Transverse colon (tissue), 4 donors: ENCODE results near the gene ERF. TPM values are rescaled to one million over a fixed set of nuclear protein-coding genes. Genes with fewer than 3 reads are reported as not detected.
A peak's percentile ranks its signal among the peaks of the same experiment; 100 is the strongest.
"Not testable (repeated sequence)": the region's sequence is repeated elsewhere in the genome, so short reads cannot be mapped to it uniquely, and the experiment has no call there.

Source experiments
- DNase-seq: peaks from one replicate; pipeline ENCODE4 v3.0.0-alpha.2; 2019
- H3K27ac ChIP-seq, 4 donors: fragments of 200-600 bp; sonication (generic); 2 replicates each; pipeline ENCODE4 v1.5.1; 2016 to 2018; ENCODE audit warnings: inconsistent platforms in 4 of 4
- H3K27me3 ChIP-seq: fragments of 200-600 bp; sonication (generic); 2 replicates; pipeline ENCODE4 v1.5.1; 2017; ENCODE audit warnings: inconsistent platforms
- H3K36me3 ChIP-seq, 4 donors: fragments of 200-600 bp; sonication (generic); 2 replicates each; pipeline ENCODE4 v1.5.1; 2017 to 2019; ENCODE audit warnings: inconsistent platforms in 4 of 4
- H3K4me1 ChIP-seq, 4 donors: fragments of 200-600 bp; sonication (generic); 2 replicates each; pipeline ENCODE4 v1.5.1; 2017 to 2020; ENCODE audit warnings: inconsistent platforms in 4 of 4
- H3K4me3 ChIP-seq, 4 donors: fragments of 200-600 bp; sonication (generic); 1 replicate in 1 of 4; 2 replicates in 3 of 4; pipeline versions ENCODE4 v1.5.1 to v1.6.1; 2017 to 2019; ENCODE audit warnings: inconsistent platforms in 4 of 4
- H3K9me3 ChIP-seq, 2 donors: fragments of 200-600 bp; sonication (generic); 2 replicates each; pipeline ENCODE4 v1.5.1; 2017 to 2019; ENCODE audit warnings: inconsistent platforms in 2 of 2
- EP300 ChIP-seq: sonication (generic); formaldehyde crosslinking; IDR thresholded peaks from one replicate; pipeline ENCODE4 v1.6.1; 2017; ENCODE audit warnings: antibody characterized with exemption, low read depth
- POLR2A ChIP-seq: fragments of 450-650 bp; IDR thresholded peaks from one replicate; pipeline ENCODE4 v1.6.1; 2016; ENCODE audit warnings: antibody characterized with exemption, mild to moderate bottlenecking, moderate library complexity
- POLR2AphosphoS5 ChIP-seq, 3 donors: sonication (generic); formaldehyde crosslinking; IDR thresholded peaks; one replicate each; pipeline ENCODE4 v1.6.1; 2016; ENCODE audit warnings: antibody characterized with exemption in 3 of 3
- WGBS, 2 donors: methylation state at CpG; one replicate each; pipeline ENCODE4 v1.1.5; 2018; ENCODE audit warnings: low coverage in 1 of 2; 5-methylcytosine and 5-hydroxymethylcytosine counted together
- in situ Hi-C, 4 donors: fragments of 200-750 bp; cut with MboI; loops; one replicate each; pipeline versions ENCODE4 v1.15.0 to v1.15.1; 2017; ENCODE audit warnings: low sequenced_read_pairs in 3 of 4, low pct_ligation_motif_present in 1 of 4, low pct_unique_long_range_greater_than_20kb in 1 of 4
- intact Hi-C: fragments of 100-400 bp; cut with DNase I; formaldehyde crosslinking; loops from one replicate; pipeline ENCODE4 v1.15.1; 2023; ENCODE audit warnings: low total_unique reads
- total RNA-seq, 4 donors: library from RNA; depleted of rRNA; stranded (reverse); fragments of >200 nt; gene quantifications; one replicate each; pipeline ENCODE4 v1.1.0, GENCODE V29; 2016
- TF ChIP-seq, protein P1 (sequence below), 5 experiments: fragments of 200-600 bp in 3 of 5; fragments of 450-650 bp in 2 of 5; sonication (generic) in 3 of 5; IDR thresholded peaks; 1 replicate in 2 of 5; 2 replicates in 3 of 5; pipeline ENCODE4 v1.5.1; 2016 to 2017; ENCODE audit warnings: antibody characterized with exemption in 5 of 5, inconsistent platforms in 3 of 5, mild to moderate bottlenecking in 2 of 5, moderate library complexity in 1 of 5

ERF gene
- total RNA-seq, 4 donors from 2014 or later: 20.9 to 67.3 (median 30.5) TPM

DNA sequence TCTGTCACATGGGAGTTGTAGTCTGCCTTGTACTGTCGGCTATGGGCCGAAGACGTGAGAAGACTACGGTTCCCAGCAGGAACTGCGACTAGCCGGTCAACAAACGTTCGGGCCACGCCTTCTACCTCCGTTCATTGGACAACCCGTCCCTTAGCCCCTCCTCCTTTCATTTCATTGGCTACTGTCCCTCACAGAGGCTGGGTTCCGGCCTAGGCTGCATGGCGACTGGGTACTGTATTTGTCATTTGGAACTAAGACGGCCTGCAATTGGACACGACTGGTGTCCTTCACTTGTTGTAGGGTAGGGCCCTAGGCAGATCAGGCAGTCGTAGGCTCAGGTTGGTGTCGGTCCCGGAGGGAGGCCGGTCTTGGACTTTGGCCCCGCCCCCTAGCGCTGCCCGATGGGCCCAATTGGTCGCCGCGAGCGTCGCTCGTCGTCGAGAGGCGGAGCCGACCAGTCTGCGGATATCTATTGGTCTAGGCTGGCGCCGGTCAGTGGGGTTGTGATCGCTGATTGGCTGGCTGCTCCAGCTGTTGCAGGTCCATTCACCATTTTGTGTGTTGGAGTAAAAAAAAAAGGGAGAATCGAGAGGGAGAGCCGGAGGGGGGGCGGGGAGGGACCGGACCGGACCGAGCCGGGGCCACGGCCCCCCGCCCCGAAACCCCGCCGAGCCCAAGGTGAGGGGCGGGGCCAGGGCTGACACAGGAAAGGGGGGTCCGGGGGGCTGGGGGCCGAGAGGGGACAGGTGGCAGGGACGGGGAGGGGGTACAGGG lies 14.0 kb upstream of the ERF start, which contains the start of gene CIC:
Gene CIC, plus strand, starts transcription at position 549 of the 774 bp plus-strand sequence. CDS start 2,532 bp downstream, outside the sequence.
- no peaks in the 10 kb centered on the region for H3K9me3 ChIP-seq
- in situ Hi-C loops: no loop called here
- no peaks in the 10 kb centered on the region for H3K27me3 ChIP-seq
- H3K4me3 ChIP-seq: peak within 1 kb of the TSS; percentile 59 to 83 (median 80)
- H3K27ac ChIP-seq: peak within 1 kb of the TSS; percentile 95 to 99 (median 98)
- WGBS, 2 donors: 0% methylated on average over 14 to 45 of the region's 52 CpGs
- TF ChIP-seq, protein P1, sequence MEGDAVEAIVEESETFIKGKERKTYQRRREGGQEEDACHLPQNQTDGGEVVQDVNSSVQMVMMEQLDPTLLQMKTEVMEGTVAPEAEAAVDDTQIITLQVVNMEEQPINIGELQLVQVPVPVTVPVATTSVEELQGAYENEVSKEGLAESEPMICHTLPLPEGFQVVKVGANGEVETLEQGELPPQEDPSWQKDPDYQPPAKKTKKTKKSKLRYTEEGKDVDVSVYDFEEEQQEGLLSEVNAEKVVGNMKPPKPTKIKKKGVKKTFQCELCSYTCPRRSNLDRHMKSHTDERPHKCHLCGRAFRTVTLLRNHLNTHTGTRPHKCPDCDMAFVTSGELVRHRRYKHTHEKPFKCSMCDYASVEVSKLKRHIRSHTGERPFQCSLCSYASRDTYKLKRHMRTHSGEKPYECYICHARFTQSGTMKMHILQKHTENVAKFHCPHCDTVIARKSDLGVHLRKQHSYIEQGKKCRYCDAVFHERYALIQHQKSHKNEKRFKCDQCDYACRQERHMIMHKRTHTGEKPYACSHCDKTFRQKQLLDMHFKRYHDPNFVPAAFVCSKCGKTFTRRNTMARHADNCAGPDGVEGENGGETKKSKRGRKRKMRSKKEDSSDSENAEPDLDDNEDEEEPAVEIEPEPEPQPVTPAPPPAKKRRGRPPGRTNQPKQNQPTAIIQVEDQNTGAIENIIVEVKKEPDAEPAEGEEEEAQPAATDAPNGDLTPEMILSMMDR (IDR thresholded peaks at IDR 0.05): no peak
- TF ChIP-seq POLR2A (no peak), EP300 (no peak), POLR2AphosphoS5 (IDR thresholded peaks at IDR 0.05) (no peak)
- intact Hi-C loops: no loop called here
- DNase-seq: peak; percentile 100
- H3K4me1 ChIP-seq: peaks cover 21 to 30% (median 23%) of the 10 kb centered on the region in 4 donors
- peaks cover 0 to 3% (median 0%) of the 10 kb centered on the region in 4 donors for H3K36me3 ChIP-seq

DNA sequence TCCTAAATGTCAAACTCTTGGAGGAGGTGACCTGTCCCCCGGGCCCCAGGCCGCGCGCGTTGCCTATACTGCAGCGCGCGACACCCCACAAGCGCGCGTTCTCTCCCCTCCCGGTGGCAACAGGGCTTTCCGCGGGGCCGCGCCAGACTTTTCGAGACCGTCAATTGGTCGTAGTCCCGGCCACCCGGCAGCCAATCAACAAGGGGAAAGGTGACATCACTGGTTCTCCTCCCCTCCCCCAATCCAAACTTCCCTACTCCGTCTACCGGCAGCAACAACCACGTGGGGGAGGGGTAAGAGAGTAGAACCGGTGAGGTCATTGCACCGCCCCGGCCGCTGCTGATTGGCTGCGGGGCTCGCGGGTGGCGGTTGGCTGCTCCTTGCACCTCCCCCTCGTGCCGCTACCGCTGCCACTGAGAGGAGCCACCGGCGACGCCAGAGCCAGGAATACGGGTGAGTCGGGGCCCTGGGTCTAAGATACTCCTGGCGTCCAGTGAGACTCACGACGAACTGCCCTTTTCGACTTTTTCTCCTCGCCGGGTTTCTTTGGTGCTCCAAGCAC lies 13.3 kb upstream of the ERF start:
- intact Hi-C loops (no loop called here), in situ Hi-C loops (no loop called here)
- peak overlapping the region; percentile 59 to 83 (median 80) for H3K4me3 ChIP-seq
- peaks cover 21 to 30% (median 23%) of the 10 kb centered on the region in 4 donors for H3K4me1 ChIP-seq
- no peaks in the 10 kb centered on the region for H3K27me3 ChIP-seq
- DNase-seq: peak; percentile 99
- TF ChIP-seq EP300: peak; percentile 81
- TF ChIP-seq POLR2A: peak; percentile 77
- TF ChIP-seq, protein P1 (IDR thresholded peaks at IDR 0.05): peak in 3 of 5 experiments; percentile 7 to 33 (median 25)
- peak; percentile 77 to 95 (median 86) for TF ChIP-seq POLR2AphosphoS5 (IDR thresholded peaks at IDR 0.05)
- no peaks in the 10 kb centered on the region for H3K9me3 ChIP-seq
- whole genome bisulfite sequencing, 2 donors: 1% methylated on average over 40 of the region's 46 CpGs; no CpG with 5 or more reads in 1 of the 2 donors
- H3K36me3 ChIP-seq: no peaks in the 10 kb centered on the region
- H3K27ac ChIP-seq: peak overlapping the region; percentile 95 to 99 (median 98)

DNA sequence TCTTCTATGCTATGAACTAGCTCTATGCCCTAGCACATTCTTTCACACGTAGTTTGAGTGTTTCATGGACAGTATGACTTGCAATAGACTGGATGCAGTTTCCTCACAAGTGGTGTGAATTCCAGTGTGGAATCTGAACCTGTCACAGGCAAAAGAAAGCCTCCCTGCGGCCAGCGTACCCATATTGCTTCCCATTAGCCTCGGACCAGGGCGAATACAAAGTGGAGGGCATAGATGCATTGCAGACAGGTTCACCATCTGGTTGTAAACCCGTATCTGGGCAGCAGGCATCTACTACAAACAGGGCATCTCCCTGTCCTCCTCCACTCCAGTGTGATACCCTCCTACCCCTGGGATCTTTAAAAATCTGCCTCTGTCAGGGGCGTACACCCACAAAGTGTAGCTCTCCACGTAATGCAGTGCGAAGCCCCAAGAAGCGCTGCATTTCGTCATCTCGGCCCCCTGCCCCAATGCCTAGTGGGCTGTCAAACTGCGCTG lies 12.8 kb upstream of the ERF start:
- peaks cover 21 to 30% (median 23%) of the 10 kb centered on the region in 4 donors for H3K4me1 ChIP-seq
- DNase-seq: peak; percentile 22
- no peaks in the 10 kb centered on the region for H3K36me3 ChIP-seq
- H3K4me3 ChIP-seq: peak overlapping the region; percentile 26 to 78 (median 43)
- no peaks in the 10 kb centered on the region for H3K27me3 ChIP-seq
- in situ Hi-C loops: no loop called here
- intact Hi-C loops: no loop called here
- 11% methylated on average over 13 of the region's 13 CpGs; no CpG with 5 or more reads in 1 of the 2 donors for WGBS, 2 donors
- no peaks in the 10 kb centered on the region for H3K9me3 ChIP-seq
- TF ChIP-seq, protein P1 (IDR thresholded peaks at IDR 0.05): no peak
- TF ChIP-seq POLR2AphosphoS5 (IDR thresholded peaks at IDR 0.05): no peak
- no peak for TF ChIP-seq POLR2A
- TF ChIP-seq EP300: no peak
- peak overlapping the region; percentile 95 to 99 (median 98) for H3K27ac ChIP-seq

DNA sequence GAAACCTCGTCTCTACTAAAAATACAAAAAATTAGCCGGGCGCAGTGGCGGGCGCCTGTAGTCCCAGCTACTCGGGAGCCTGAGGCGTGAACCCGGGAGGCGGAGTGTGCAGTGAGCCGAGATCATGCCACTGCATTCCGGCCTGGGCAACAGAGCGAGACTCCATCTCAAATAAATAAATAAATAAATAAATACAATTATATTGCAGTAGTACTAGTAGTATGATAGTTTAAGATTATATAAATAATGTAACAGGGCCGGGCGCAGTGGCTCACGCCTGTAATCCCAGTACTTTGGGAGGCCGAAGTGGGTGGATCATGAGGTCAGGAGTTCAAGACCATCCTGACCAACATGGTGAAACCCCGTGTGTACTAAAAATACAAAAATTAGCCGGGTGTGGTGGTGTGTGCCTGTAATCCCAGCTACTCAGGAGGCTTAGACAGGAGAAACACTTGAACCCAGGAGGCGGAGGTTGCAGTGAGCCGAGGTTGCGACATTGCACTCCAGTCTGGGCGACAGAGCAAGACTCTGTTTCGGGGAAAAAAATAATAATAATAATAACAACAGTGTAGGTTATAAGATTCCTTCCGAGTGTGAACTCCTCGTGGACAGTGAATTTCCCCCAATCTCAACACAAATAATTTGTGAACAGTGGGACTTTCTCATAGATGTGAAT lies 12.1 kb upstream of the ERF start:
- H3K4me1 ChIP-seq: peaks cover 21 to 30% (median 23%) of the 10 kb centered on the region in 4 donors
- 88 to 91% methylated on average over 23 to 25 of the region's 25 CpGs for WGBS, 2 donors
- DNase-seq, H3K27me3 ChIP-seq, H3K9me3 ChIP-seq, intact Hi-C loops, in situ Hi-C loops, H3K36me3 ChIP-seq, H3K4me3 ChIP-seq: not testable (repeated sequence)
- peak overlapping the region in 2 of 4 donors; percentile 95 to 99 for H3K27ac ChIP-seq

DNA sequence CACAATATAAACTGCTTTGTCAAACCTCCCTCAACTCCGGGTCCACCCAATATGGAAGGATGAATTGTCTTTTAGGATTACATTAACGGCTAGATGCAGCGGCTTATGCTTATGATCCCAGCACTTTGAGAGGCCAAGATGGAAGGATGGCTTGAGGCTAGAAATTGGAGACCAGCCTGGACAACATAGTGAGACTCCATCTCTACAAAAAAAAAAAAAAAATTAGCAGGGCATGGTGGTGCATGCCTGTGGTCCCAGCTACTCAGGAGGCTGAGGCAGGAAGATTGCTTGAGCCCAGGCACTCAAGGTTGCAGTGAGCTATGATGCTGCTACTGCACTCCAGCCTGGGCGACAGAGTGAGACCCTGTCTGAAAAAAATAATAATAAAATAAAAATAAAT lies 11.2 kb upstream of the ERF start:
- H3K27ac ChIP-seq, H3K4me3 ChIP-seq, H3K36me3 ChIP-seq, intact Hi-C loops, H3K27me3 ChIP-seq, DNase-seq, in situ Hi-C loops, H3K9me3 ChIP-seq: not testable (repeated sequence)
- 90 to 92% methylated on average over 4 of the region's 4 CpGs for WGBS, 2 donors
- peaks cover 19 to 22% (median 21%) of the 10 kb centered on the region in 4 donors for H3K4me1 ChIP-seq
